ENCODE data around the gene RETREG2. TPM values are rescaled to one million over a fixed set of nuclear protein-coding genes. Genes with fewer than 3 reads are reported as not detected.

RETREG2 gene
- total RNA-seq, 2 donors from 2014 or later: 94.4 to 116 TPM

DNA sequence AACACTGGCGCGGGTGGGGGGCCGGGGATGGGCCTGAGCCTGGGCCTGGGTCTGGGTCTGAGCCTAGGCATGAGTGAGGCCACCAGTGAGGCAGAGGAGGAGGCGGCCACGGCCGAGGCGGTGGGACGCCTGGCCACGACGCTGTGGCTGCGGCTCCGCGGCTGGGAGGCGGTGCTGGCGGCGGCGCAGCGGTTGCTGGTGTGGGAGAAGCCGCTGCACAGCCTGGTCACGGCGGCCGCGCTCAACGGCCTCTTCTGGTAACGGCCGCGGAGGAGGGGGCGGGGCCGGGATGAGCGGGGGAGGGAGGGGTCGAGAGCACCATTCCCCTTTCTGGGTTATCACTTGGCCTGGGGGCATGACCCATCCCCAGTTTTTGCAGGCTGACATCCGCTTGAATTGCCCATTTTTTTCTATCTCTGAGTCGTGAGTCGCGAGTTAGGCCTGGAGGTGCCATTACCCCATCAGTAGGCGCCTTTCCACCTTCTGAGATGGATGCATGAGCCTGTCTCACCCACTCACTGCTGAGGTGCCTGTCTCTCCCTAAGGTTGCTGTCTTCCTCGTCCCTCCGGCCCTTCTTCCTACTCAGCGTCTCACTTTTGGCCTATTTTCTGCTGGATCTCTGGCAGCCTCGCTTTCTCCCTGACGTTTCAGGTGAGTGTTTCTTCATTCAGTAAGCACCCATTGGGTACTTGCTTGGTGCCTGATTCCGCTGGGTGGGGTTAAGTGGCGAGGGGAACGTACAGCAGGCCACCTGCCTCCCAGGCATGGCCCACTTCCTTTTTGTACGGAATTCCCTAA, 501 bp downstream of the RETREG2 start:
- peak overlapping the region; percentile 100 for H3K27ac ChIP-seq
- intact Hi-C loops (cut with DNase I): loop anchor here (2.0 kb wide), 1 partner anchor 28 kb away; the partner anchor contains the start of gene ZFAND2B
- no peak for TF ChIP-seq CTCF (IDR thresholded peaks at IDR 0.05)
- DNase-seq: peak; percentile 71
- peaks cover 26% of the 10 kb centered on the region for H3K36me3 ChIP-seq
- H3K9ac ChIP-seq (ENCODE audit: low read depth in 2 of 2, low read length in 2 of 2): peak overlapping the region; percentile 64 to 97
- peak overlapping the region; percentile 76 for H3K4me3 ChIP-seq
- H3K9me3 ChIP-seq: no peaks in the 10 kb centered on the region
- no peaks in the 10 kb centered on the region for H3K27me3 ChIP-seq
- H3K4me1 ChIP-seq: peaks cover 8% of the 10 kb centered on the region

GRCh38 chr2:219179601-219180465, 1.8 kb downstream of the RETREG2 start:
- Histone ChIP-seq H3K4me1 (peaks cover 8% of the 10 kb centered on the region), H3K36me3 (peaks cover 17% of the 10 kb centered on the region), H3K27me3 (no peaks in the 10 kb centered on the region), H3K9ac (ENCODE audit: low read depth in 2 of 2, low read length in 2 of 2) (peak overlapping the region in 1 of 2 donors; percentile 64), H3K27ac (no peak overlapping the region), H3K9me3 (no peaks in the 10 kb centered on the region), H3K4me3 (peak overlapping the region; percentile 76)
- DNase-seq: peak; percentile 14
- no peak for TF ChIP-seq CTCF (IDR thresholded peaks at IDR 0.05)
- intact Hi-C loops (cut with DNase I): loop anchor here (2.0 kb wide), 1 partner anchor 27 kb away; the partner anchor contains the start of gene ZFAND2B

GRCh38 chr2:219180961-219181360, 2.9 kb downstream of the RETREG2 start:
- H3K27me3 ChIP-seq: no peaks in the 10 kb centered on the region
- TF ChIP-seq CTCF (IDR thresholded peaks at IDR 0.05): no peak
- peaks cover 15% of the 10 kb centered on the region for H3K36me3 ChIP-seq

GRCh38 chr2:219181531-219181930, 3.5 kb downstream of the RETREG2 start:
- Histone ChIP-seq H3K4me1 (no peaks in the 10 kb centered on the region), H3K27me3 (no peaks in the 10 kb centered on the region), H3K9ac (ENCODE audit: low read depth in 2 of 2, low read length in 2 of 2) (no peak overlapping the region), H3K27ac (no peak overlapping the region), H3K9me3 (no peaks in the 10 kb centered on the region), H3K36me3 (peaks cover 15% of the 10 kb centered on the region), H3K4me3 (no peak overlapping the region)
- intact Hi-C loops (cut with DNase I): no loop called here
- no peak for TF ChIP-seq CTCF (IDR thresholded peaks at IDR 0.05)
- peak; percentile 10 for DNase-seq

More at GRCh38 chr2:219180961-219181360, 2.9 kb downstream of the RETREG2 start:
- DNase-seq: peak; percentile 13
- H3K4me1 ChIP-seq: peaks cover under 1% of the 10 kb centered on the region
- no peaks in the 10 kb centered on the region for H3K9me3 ChIP-seq
- no peak overlapping the region for H3K27ac ChIP-seq
- H3K9ac ChIP-seq (ENCODE audit: low read depth in 2 of 2, low read length in 2 of 2): no peak overlapping the region
- intact Hi-C loops (cut with DNase I): no loop called here
- no peak overlapping the region for H3K4me3 ChIP-seq

DNA sequence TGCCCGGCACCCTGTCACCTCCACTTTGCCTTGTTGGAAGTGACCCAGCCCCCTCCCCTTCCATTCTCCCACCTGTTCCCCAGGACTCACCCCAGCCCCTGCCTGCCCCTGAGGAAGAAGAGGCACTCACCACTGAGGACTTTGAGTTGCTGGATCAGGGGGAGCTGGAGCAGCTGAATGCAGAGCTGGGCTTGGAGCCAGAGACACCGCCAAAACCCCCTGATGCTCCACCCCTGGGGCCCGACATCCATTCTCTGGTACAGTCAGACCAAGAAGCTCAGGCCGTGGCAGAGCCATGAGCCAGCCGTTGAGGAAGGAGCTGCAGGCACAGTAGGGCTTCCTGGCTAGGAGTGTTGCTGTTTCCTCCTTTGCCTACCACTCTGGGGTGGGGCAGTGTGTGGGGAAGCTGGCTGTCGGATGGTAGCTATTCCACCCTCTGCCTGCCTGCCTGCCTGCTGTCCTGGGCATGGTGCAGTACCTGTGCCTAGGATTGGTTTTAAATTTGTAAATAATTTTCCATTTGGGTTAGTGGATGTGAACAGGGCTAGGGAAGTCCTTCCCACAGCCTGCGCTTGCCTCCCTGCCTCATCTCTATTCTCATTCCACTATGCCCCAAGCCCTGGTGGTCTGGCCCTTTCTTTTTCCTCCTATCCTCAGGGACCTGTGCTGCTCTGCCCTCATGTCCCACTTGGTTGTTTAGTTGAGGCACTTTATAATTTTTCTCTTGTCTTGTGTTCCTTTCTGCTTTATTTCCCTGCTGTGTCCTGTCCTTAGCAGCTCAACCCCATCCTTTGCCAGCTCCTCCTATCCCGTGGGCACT, 4.5 kb downstream of the RETREG2 start:
- Histone ChIP-seq H3K36me3 (peaks cover 15% of the 10 kb centered on the region), H3K27ac (peak overlapping the region; percentile 19), H3K4me3 (no peak overlapping the region), H3K27me3 (no peaks in the 10 kb centered on the region), H3K4me1 (no peaks in the 10 kb centered on the region), H3K9me3 (no peaks in the 10 kb centered on the region), H3K9ac (ENCODE audit: low read depth in 2 of 2, low read length in 2 of 2) (peak overlapping the region; percentile 3 to 67)
- no peak for TF ChIP-seq CTCF (IDR thresholded peaks at IDR 0.05)
- intact Hi-C loops (cut with DNase I): no loop called here
- peak; percentile 29 for DNase-seq

All from colonic mucosa (tissue), 4 donors.